Measurements from ENCODE around the gene ELOVL5.

DNA sequence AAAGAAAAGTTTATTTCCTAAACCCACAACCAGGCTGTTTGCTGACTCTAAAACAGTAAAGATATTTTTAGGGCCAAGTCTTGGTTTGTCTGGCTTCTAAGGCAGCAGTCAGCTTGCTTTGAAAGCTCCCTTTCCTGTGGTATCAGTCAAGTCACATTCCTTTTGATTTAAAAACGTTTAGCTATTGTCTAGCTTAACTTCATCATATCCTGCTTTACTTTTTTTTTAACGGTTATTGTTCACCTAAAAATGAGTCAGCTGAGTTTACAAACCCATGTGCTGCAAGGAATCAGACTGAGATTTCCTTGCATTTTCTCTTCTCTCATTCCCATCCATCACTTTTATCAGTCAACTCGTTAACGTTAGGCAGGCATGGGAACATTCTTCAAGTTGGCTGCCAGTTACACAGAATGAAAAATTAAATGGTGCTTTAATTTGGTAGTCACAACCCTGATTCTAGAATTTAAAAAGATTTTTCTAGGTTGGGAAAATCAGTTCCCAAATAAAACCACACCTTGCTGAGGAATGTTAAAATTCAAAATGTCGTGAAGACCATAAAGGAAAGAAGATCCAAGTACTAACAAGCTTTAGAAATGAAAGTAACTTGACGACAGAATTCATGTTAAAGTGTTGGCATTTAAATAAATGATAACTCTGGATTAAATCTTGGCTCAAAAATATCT lies 45.9 kb downstream of the ELOVL5 start:
- TF ChIP-seq EGR1 (IDR thresholded peaks at IDR 0.05; ENCODE audit: low read depth in 2 of 2) (no peak), SP1 (IDR thresholded peaks at IDR 0.05) (no peak), JUND (IDR thresholded peaks at IDR 0.05) (peak; percentile 14 to 17), FOXA1 (IDR thresholded peaks at IDR 0.05) (no peak), RXRA (IDR thresholded peaks at IDR 0.05) (no peak), GABPA (IDR thresholded peaks at IDR 0.05 in 1 of 2, conservative IDR thresholded peaks at IDR 0.05 in 1 of 2) (no peak), TAF1 (conservative IDR thresholded peaks at IDR 0.05) (no peak), NR2F2 (IDR thresholded peaks at IDR 0.05) (no peak), RAD21 (IDR thresholded peaks at IDR 0.05) (peak in 1 of 2 donors; percentile 7)
- TF ChIP-seq, protein P1, sequence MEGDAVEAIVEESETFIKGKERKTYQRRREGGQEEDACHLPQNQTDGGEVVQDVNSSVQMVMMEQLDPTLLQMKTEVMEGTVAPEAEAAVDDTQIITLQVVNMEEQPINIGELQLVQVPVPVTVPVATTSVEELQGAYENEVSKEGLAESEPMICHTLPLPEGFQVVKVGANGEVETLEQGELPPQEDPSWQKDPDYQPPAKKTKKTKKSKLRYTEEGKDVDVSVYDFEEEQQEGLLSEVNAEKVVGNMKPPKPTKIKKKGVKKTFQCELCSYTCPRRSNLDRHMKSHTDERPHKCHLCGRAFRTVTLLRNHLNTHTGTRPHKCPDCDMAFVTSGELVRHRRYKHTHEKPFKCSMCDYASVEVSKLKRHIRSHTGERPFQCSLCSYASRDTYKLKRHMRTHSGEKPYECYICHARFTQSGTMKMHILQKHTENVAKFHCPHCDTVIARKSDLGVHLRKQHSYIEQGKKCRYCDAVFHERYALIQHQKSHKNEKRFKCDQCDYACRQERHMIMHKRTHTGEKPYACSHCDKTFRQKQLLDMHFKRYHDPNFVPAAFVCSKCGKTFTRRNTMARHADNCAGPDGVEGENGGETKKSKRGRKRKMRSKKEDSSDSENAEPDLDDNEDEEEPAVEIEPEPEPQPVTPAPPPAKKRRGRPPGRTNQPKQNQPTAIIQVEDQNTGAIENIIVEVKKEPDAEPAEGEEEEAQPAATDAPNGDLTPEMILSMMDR (IDR thresholded peaks at IDR 0.05; ENCODE audit: low read depth, low read length, missing input control) = no peak
- TF ChIP-seq, protein P2, sequence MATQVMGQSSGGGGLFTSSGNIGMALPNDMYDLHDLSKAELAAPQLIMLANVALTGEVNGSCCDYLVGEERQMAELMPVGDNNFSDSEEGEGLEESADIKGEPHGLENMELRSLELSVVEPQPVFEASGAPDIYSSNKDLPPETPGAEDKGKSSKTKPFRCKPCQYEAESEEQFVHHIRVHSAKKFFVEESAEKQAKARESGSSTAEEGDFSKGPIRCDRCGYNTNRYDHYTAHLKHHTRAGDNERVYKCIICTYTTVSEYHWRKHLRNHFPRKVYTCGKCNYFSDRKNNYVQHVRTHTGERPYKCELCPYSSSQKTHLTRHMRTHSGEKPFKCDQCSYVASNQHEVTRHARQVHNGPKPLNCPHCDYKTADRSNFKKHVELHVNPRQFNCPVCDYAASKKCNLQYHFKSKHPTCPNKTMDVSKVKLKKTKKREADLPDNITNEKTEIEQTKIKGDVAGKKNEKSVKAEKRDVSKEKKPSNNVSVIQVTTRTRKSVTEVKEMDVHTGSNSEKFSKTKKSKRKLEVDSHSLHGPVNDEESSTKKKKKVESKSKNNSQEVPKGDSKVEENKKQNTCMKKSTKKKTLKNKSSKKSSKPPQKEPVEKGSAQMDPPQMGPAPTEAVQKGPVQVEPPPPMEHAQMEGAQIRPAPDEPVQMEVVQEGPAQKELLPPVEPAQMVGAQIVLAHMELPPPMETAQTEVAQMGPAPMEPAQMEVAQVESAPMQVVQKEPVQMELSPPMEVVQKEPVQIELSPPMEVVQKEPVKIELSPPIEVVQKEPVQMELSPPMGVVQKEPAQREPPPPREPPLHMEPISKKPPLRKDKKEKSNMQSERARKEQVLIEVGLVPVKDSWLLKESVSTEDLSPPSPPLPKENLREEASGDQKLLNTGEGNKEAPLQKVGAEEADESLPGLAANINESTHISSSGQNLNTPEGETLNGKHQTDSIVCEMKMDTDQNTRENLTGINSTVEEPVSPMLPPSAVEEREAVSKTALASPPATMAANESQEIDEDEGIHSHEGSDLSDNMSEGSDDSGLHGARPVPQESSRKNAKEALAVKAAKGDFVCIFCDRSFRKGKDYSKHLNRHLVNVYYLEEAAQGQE (IDR thresholded peaks at IDR 0.05) = no peak
- TF ChIP-seq, protein P3, sequence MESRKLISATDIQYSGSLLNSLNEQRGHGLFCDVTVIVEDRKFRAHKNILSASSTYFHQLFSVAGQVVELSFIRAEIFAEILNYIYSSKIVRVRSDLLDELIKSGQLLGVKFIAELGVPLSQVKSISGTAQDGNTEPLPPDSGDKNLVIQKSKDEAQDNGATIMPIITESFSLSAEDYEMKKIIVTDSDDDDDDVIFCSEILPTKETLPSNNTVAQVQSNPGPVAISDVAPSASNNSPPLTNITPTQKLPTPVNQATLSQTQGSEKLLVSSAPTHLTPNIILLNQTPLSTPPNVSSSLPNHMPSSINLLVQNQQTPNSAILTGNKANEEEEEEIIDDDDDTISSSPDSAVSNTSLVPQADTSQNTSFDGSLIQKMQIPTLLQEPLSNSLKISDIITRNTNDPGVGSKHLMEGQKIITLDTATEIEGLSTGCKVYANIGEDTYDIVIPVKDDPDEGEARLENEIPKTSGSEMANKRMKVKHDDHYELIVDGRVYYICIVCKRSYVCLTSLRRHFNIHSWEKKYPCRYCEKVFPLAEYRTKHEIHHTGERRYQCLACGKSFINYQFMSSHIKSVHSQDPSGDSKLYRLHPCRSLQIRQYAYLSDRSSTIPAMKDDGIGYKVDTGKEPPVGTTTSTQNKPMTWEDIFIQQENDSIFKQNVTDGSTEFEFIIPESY (IDR thresholded peaks at IDR 0.05) = no peak
- TF ChIP-seq, protein P4, sequence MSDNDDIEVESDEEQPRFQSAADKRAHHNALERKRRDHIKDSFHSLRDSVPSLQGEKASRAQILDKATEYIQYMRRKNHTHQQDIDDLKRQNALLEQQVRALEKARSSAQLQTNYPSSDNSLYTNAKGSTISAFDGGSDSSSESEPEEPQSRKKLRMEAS (IDR thresholded peaks at IDR 0.05) = no peak
- TF ChIP-seq, protein P5, sequence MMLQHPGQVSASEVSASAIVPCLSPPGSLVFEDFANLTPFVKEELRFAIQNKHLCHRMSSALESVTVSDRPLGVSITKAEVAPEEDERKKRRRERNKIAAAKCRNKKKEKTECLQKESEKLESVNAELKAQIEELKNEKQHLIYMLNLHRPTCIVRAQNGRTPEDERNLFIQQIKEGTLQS (IDR thresholded peaks at IDR 0.05) = no peak
